Prostate gland (tissue), 2 donors: Measurements from ENCODE around the gene GCH1.

ENCODE experiments used
- CTCF ChIP-seq, 4 experiments: fragments of 200-600 bp in 2 of 4; fragments of 450-650 bp in 2 of 4; sonication (generic) in 2 of 4; IDR thresholded peaks; 1 replicate in 3 of 4; 2 replicates in 1 of 4; pipeline ENCODE4 v1.5.1; 2016 to 2019; ENCODE audit warnings: antibody characterized with exemption in 4 of 4, mild to moderate bottlenecking in 2 of 4, moderate library complexity in 2 of 4
- POLR2A ChIP-seq: fragments of 450-650 bp; IDR thresholded peaks from one replicate; pipeline ENCODE4 v1.6.1; 2016; ENCODE audit warnings: antibody characterized with exemption, mild to moderate bottlenecking
- POLR2AphosphoS5 ChIP-seq: sonication (generic); formaldehyde crosslinking; IDR thresholded peaks from one replicate; pipeline ENCODE4 v1.6.1; 2017; ENCODE audit warnings: antibody characterized with exemption

GRCh38 chr14:54901380-54902142 lies 1.1 kb downstream of the GCH1 start:
- no peak for TF ChIP-seq CTCF (IDR thresholded peaks at IDR 0.05)
- no peak for TF ChIP-seq POLR2AphosphoS5
- no peak for TF ChIP-seq POLR2A
